ENCODE measurements around the gene ASB13. TPM values are rescaled to one million over a fixed set of nuclear protein-coding genes. Genes with fewer than 3 reads are reported as not detected.
"Not testable (repeated sequence)": the region's sequence is repeated elsewhere in the genome, so short reads cannot be mapped to it uniquely, and the experiment has no call there.

Gene ASB13
- total RNA-seq, 2 experiments from 2014 or later: 1.9 to 2.9 TPM

DNA sequence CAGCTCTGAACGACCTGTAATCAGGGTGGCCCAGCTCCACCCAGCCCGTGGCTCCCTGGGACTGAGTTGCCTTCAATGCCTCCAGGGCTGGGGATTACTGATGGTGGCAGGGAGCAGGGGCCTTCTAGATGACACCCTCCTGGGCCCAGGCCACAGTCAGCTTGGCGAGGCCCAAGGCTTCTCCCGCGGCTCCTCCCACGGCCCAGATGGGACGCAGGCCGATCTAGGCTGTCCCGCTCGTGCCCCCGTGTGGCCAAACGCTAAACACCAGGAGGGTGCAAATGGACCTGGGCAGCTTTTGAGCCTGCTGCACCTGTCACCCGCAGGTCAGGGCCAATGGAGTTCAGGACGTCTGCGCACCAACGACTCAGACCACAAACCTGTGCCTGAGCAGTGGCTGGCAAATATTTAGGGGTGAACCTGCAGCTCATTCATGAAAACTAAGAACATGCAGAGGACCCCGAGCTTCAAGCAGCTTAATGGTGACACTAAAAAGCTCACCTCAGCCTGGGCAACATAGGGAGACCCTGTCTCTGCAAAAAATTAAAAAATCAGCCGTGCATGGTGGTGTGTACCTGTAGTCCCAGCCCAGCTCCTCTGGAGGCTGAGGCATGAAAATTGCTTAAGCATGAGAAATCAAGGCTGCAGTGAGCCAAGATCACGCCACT lies 43.2 kb downstream of the ASB13 start:
- no peaks in the 10 kb centered on the region for H3K9me3 Mint-ChIP-seq
- DNase-seq: peak; percentile 66 to 89 (median 78)
- no peak overlapping the region for H3K27ac ChIP-seq (ENCODE audit: low read depth in 1 of 2, low read length in 2 of 2)
- intact Hi-C loops (cut with DNase I, micrococcal nuclease): loop anchor here (1.0 to 2.0 kb wide), 4 partner anchors 181 to 774 kb away; no protein-coding TSS in a partner anchor
- H3K4me1 Mint-ChIP-seq (ENCODE audit: low read depth): no peaks in the 10 kb centered on the region
- peaks cover 6% of the 10 kb centered on the region for H3K4me1 ChIP-seq (ENCODE audit: insufficient read depth, low read length)
- no peaks in the 10 kb centered on the region for H3K36me3 ChIP-seq (ENCODE audit: insufficient read depth, low read length)
- no peak overlapping the region for H3K4me3 ChIP-seq (ENCODE audit: low read length)
- H3K9me3 ChIP-seq (ENCODE audit: control insufficient read depth in 1 of 2, insufficient read depth in 1 of 2, low read length in 2 of 2): no peaks in the 10 kb centered on the region
- POLR2A ChIA-PET: interaction anchor here (0.6 to 2.4 kb wide), 8 partner anchors 58 to 267 kb away, joined by 3 to 27 read pairs (median 4); partner anchors contain the start of genes ANKRD16 and FBH1
- peak; percentile 89 for TF ChIP-seq CTCF (IDR thresholded peaks at IDR 0.05)
- no peaks in the 10 kb centered on the region for H3K27me3 ChIP-seq (ENCODE audit: control insufficient read depth in 1 of 2, insufficient read depth in 2 of 2, low read length in 2 of 2)
- CTCF ChIA-PET: interaction anchor here (0.6 to 4.9 kb wide), 28 partner anchors 8 to 808 kb away, joined by 3 to 116 read pairs (median 4); no protein-coding TSS in a partner anchor
- H3K36me3 Mint-ChIP-seq (ENCODE audit: low read depth): no peaks in the 10 kb centered on the region
- ATAC-seq (ENCODE audit: poor library complexity): peak; percentile 100
- H3K4me3 Mint-ChIP-seq: no peak overlapping the region
- no peaks in the 10 kb centered on the region for H3K27me3 Mint-ChIP-seq
- H3K27ac Mint-ChIP-seq: no peak overlapping the region

- ATAC-seq (ENCODE audit: poor library complexity) (no peak), DNase-seq (no peak)
- no peak for TF ChIP-seq CTCF (IDR thresholded peaks at IDR 0.05)
- POLR2A ChIA-PET: interaction anchor here (1.0 to 2.4 kb wide), 7 partner anchors 57 to 268 kb away, joined by 3 to 27 read pairs (median 5); partner anchors contain the start of genes ANKRD16 and FBH1
- H3K27ac ChIP-seq (ENCODE audit: low read depth in 1 of 2, low read length in 2 of 2): no peak overlapping the region
- no peaks in the 10 kb centered on the region for H3K27me3 ChIP-seq (ENCODE audit: control insufficient read depth in 1 of 2, insufficient read depth in 2 of 2, low read length in 2 of 2)
- Mint-ChIP-seq H3K4me1 (ENCODE audit: low read depth) (no peaks in the 10 kb centered on the region), H3K27me3 (no peaks in the 10 kb centered on the region), H3K27ac (no peak overlapping the region), H3K36me3 (ENCODE audit: low read depth) (no peaks in the 10 kb centered on the region), H3K9me3 (no peaks in the 10 kb centered on the region), H3K4me3 (no peak overlapping the region)
- peaks cover 6% of the 10 kb centered on the region for H3K4me1 ChIP-seq (ENCODE audit: insufficient read depth, low read length)
- H3K9me3 ChIP-seq (ENCODE audit: control insufficient read depth in 1 of 2, insufficient read depth in 1 of 2, low read length in 2 of 2): no peaks in the 10 kb centered on the region
- no peak overlapping the region for H3K4me3 ChIP-seq (ENCODE audit: low read length)
- CTCF ChIA-PET: interaction anchor here (0.7 to 4.9 kb wide), 25 partner anchors 8 to 807 kb away, joined by 3 to 116 read pairs (median 5); no protein-coding TSS in a partner anchor
- H3K36me3 ChIP-seq (ENCODE audit: insufficient read depth, low read length): no peaks in the 10 kb centered on the region
- intact Hi-C loops (cut with DNase I, micrococcal nuclease): loop anchor here in 1 of 2 experiments (2.0 kb wide), 1 partner anchor 774 kb away; no protein-coding TSS in a partner anchor
Measured at GRCh38 chr10:5622186-5622960, 44.0 kb downstream of the ASB13 start.

DNA sequence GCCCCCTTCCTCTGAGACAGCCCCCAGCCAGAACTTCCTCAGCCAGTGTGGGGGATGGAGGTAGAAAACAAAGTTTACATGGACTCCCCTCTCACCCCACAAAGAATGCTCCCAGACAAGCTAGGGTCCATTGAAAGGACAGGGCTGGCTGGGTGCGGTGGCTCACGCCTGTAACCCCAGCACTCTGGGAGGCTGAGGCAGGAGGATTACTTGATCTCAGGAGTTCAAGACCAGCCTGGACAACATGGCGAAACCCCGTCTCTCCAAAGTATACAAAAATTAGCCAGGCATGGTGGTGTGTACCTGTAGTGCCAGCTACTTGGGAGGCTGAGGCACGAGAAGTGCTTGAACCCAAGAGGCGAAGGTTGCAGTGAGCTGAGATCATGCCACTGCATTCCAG lies 45.0 kb downstream of the ASB13 start:
- H3K27me3 ChIP-seq (ENCODE audit: control insufficient read depth in 1 of 2, insufficient read depth in 2 of 2, low read length in 2 of 2); H3K27ac ChIP-seq (ENCODE audit: low read depth in 1 of 2, low read length in 2 of 2); H3K4me1 Mint-ChIP-seq (ENCODE audit: low read depth); H3K4me1 ChIP-seq (ENCODE audit: insufficient read depth, low read length); H3K4me3 Mint-ChIP-seq; H3K36me3 ChIP-seq (ENCODE audit: insufficient read depth, low read length); ATAC-seq (ENCODE audit: poor library complexity); H3K9me3 ChIP-seq (ENCODE audit: control insufficient read depth in 1 of 2, insufficient read depth in 1 of 2, low read length in 2 of 2); H3K27ac Mint-ChIP-seq; intact Hi-C loops (cut with DNase I, micrococcal nuclease); POLR2A ChIA-PET; H3K9me3 Mint-ChIP-seq; DNase-seq; H3K36me3 Mint-ChIP-seq (ENCODE audit: low read depth); H3K27me3 Mint-ChIP-seq; H3K4me3 ChIP-seq (ENCODE audit: low read length): not testable (repeated sequence)
- CTCF ChIA-PET: interaction anchor here (2.4 to 4.9 kb wide), 2 partner anchors 177 to 771 kb away, joined by 26 to 116 read pairs; no protein-coding TSS in a partner anchor
